K562 (cell line): ENCODE results near the gene FAM20B. TPM values are rescaled to one million over a fixed set of nuclear protein-coding genes. Genes with fewer than 3 reads are reported as not detected.

Source experiments
- ARID1B ChIP-seq: fragments of 450-650 bp; IDR thresholded peaks from 2 replicates; pipeline ENCODE4 v1.6.1; 2016; ENCODE audit warnings: antibody characterized with exemption, mild to moderate bottlenecking, inconsistent platforms
- GATAD2A ChIP-seq: fragments of 450-650 bp; IDR thresholded peaks from 2 replicates; pipeline ENCODE4 v1.6.1; 2017
- MAFG ChIP-seq: fragments of 450-650 bp; conservative IDR thresholded peaks from 2 replicates; pipeline ENCODE4 v1.6.1; 2016; ENCODE audit warnings: missing genetic modification characterization, missing compliant biosample characterization
- MIER1 ChIP-seq: fragments of 450-650 bp; IDR thresholded peaks from 2 replicates; pipeline ENCODE4 v1.6.1; 2016; ENCODE audit warnings: antibody characterized with exemption, mild to moderate bottlenecking, low read depth
- OTX1 ChIP-seq: fragments of 450-650 bp; formaldehyde crosslinking; IDR thresholded peaks from 2 replicates; pipeline ENCODE4 v1.4.0; 2022; ENCODE audit warnings: mild to moderate bottlenecking
- PHF21A ChIP-seq: fragments of 450-650 bp; IDR thresholded peaks from 2 replicates; pipeline ENCODE4 v1.6.1; 2017; ENCODE audit warnings: low read depth, borderline replicate concordance
- RAD21 ChIP-seq, 2 experiments: fragments of 250-450 bp in 1 of 2; fragments of 450-650 bp in 1 of 2; sonication (Bioruptor Pico) in 1 of 2; formaldehyde crosslinking in 1 of 2; IDR thresholded peaks in 1 of 2; conservative IDR thresholded peaks in 1 of 2; 2 replicates each; pipeline versions ENCODE4 v1.4.0 to v1.8.0; 2020 to 2022; ENCODE audit warnings: mild to moderate bottlenecking in 2 of 2, moderate library complexity in 1 of 2
- SMC3 ChIP-seq: conservative IDR thresholded peaks from 2 replicates; pipeline ENCODE4 v1.6.1; 2011; ENCODE audit warnings: low read depth, low read length, improper control_type of control experiment; ENCODE audit not compliant: insufficient read depth
- SRF ChIP-seq, 2 experiments: fragments of 250-450, 450-650 bp in 1 of 2; sonication (Bioruptor Pico) in 1 of 2; sonication (generic) in 1 of 2; formaldehyde crosslinking; IDR thresholded peaks; 2 replicates each; pipeline versions ENCODE4 v1.5.0 to v1.5.1; 2020 to 2022; ENCODE audit warnings: mild to moderate bottlenecking in 1 of 2, missing genetic modification reagents in 1 of 2
- TCF7L2 ChIP-seq: fragments of 150-350 bp; IDR thresholded peaks from 2 replicates; pipeline ENCODE4 v1.6.1; 2016; ENCODE audit warnings: low read depth, mild to moderate bottlenecking, low read length, moderate library complexity
- XRCC5 ChIP-seq: fragments of 200-400 bp; formaldehyde crosslinking; IDR thresholded peaks from 2 replicates; pipeline ENCODE4 v1.6.1; 2017; ENCODE audit warnings: low read depth, mild to moderate bottlenecking, low read length
- ZNF12 ChIP-seq: sonication (generic); formaldehyde crosslinking; IDR thresholded peaks from 2 replicates; pipeline ENCODE4 v1.4.0; 2020; ENCODE audit warnings: mild to moderate bottlenecking, missing genetic modification reagents
- ZNF184 ChIP-seq: sonication (generic); formaldehyde crosslinking; IDR thresholded peaks from 2 replicates; pipeline ENCODE4 v1.5.0; 2020; ENCODE audit warnings: missing genetic modification reagents
- ZNF253 ChIP-seq: fragments of 250-450 bp; sonication (Bioruptor Pico); conservative IDR thresholded peaks from 2 replicates; pipeline ENCODE4 v1.6.1; 2021; ENCODE audit warnings: mild to moderate bottlenecking
- ZNF384 ChIP-seq: IDR thresholded peaks from 2 replicates; pipeline ENCODE4 v1.6.1; 2012; ENCODE audit warnings: low read depth, low read length, improper control_type of control experiment
- ZNF445 ChIP-seq: fragments of 250-450 bp; sonication (Bioruptor Pico); IDR thresholded peaks from 2 replicates; pipeline ENCODE4 v1.4.0; 2020; ENCODE audit warnings: low read depth, mild to moderate bottlenecking, moderate library complexity
- polyA plus RNA-seq, 8 experiments: library from polyadenylated mRNA; depleted of rRNA in 4 of 8; stranded (reverse) in 5 of 8; unstranded in 3 of 8; fragments of >200 nt; fragmentation: Nextera tagmentation in 2 of 8; fragmentation: Illumina TruSeq in 1 of 8; extraction: Ambion mirVana in 2 of 8; extraction: Trizol in 1 of 8; gene quantifications; 2 replicates each; pipeline versions ENCODE4 v1.2.1 to v1.2.3, GENCODE V29; 2011 to 2014; ENCODE audit warnings: inconsistent platforms in 1 of 8, missing spikeins in 1 of 8
- total RNA-seq, 7 experiments: library from RNA; depleted of rRNA in 6 of 7; stranded (reverse); fragments of >200 nt in 6 of 7; fragmentation: Illumina TruSeq in 2 of 7; extraction: Trizol in 2 of 7; gene quantifications; 2 replicates each; pipeline versions ENCODE4 v1.2.1 to v1.2.3, GENCODE V29; 2011 to 2021; ENCODE audit warnings: low replicate concordance in 1 of 7
- TF ChIP-seq, protein P1 (sequence below): fragments of 250-450 bp; sonication (Bioruptor Pico); IDR thresholded peaks from 2 replicates; pipeline ENCODE4 v1.4.0; 2020
- TF ChIP-seq, protein P2 (sequence below): sonication (generic); formaldehyde crosslinking; IDR thresholded peaks from 2 replicates; pipeline ENCODE4 v1.8.0; 2022; ENCODE audit warnings: missing genetic modification reagents, mild to moderate bottlenecking, moderate library complexity, borderline replicate concordance
- TF ChIP-seq, protein P3 (sequence below): fragments of 450-650 bp; formaldehyde crosslinking; IDR thresholded peaks from 2 replicates; pipeline ENCODE4 v1.4.0; 2020; ENCODE audit warnings: mild to moderate bottlenecking
- TF ChIP-seq, protein P4 (sequence below), 2 experiments: fragments of 450-650 bp; conservative IDR thresholded peaks; 2 replicates each; pipeline ENCODE4 v1.6.1; 2017; ENCODE audit warnings: mild to moderate bottlenecking in 2 of 2, moderate library complexity in 2 of 2

Gene FAM20B
- total and polyA plus RNA-seq, 9 of the 15 experiments (the other 6 are each of a cell fraction or from before 2014, with no cell fraction given) = 7.2 to 67.5 (median 42.9) TPM

DNA sequence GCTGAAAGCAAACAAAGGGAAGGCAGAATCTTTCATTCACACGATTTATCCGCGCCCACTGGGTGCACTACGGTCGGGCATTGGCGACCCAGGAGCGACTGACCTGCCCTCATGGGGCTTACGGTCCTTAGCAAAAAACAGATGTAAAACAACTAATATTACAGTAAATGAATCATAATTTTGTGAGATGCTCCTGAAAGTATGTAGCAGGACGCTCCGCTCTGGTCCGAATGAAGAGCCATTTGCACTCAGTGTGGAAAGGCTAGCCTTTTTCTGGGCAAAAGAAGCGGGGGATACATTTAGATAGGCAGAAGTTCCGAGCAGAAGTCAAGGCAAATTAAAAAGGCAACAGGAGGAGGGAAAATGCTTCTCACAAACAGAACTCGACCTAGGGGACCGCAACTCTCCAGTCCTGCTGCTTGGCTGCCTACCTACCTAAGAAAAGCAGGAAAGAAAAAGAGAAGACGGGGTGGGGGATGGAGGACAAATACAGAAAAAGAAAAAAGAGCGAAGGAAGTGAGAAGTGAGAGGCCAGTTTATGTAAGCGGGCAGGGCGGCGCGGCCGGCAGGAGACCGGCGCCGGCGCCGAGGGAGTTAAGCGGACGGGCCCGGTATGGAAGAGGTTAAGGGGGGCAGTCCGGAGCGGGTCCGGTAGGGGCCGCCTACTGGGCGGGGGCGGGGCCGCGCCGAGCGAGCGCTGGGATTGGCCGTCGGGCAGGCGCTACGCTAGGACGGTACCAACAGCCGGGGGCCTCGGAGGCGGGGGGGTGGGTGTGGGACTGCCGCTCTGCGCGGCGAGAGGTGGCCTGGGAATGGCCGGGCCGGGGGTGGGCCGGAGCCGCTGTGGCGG, at the start of gene FAM20B (continued):
- TF ChIP-seq, protein P1, sequence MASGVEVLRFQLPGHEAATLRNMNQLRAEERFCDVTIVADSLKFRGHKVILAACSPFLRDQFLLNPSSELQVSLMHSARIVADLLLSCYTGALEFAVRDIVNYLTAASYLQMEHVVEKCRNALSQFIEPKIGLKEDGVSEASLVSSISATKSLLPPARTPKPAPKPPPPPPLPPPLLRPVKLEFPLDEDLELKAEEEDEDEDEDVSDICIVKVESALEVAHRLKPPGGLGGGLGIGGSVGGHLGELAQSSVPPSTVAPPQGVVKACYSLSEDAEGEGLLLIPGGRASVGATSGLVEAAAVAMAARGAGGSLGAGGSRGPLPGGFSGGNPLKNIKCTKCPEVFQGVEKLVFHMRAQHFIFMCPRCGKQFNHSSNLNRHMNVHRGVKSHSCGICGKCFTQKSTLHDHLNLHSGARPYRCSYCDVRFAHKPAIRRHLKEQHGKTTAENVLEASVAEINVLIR (CRISPR knock-in tag) = no peak
- 0 out of 2 replicates have a peak, but pooled peaks have one; percentile 65 for TF ChIP-seq OTX1
- peak; percentile 56 for TF ChIP-seq ARID1B
- TF ChIP-seq XRCC5 = 0 out of 2 replicates have a peak, but pooled peaks have one; percentile 37
- peak; percentile 84 for TF ChIP-seq TCF7L2
- no peak for TF ChIP-seq ZNF445 (CRISPR knock-in tag)
- peak; percentile 74; the same call in 1 of the 2 replicates for TF ChIP-seq MIER1
- peak; percentile 95 for TF ChIP-seq GATAD2A
- peak; percentile 45; the same call in 1 of the 2 replicates for TF ChIP-seq ZNF12 (CRISPR knock-in tag)
- no peak for TF ChIP-seq MAFG (tag)
- TF ChIP-seq, protein P2, sequence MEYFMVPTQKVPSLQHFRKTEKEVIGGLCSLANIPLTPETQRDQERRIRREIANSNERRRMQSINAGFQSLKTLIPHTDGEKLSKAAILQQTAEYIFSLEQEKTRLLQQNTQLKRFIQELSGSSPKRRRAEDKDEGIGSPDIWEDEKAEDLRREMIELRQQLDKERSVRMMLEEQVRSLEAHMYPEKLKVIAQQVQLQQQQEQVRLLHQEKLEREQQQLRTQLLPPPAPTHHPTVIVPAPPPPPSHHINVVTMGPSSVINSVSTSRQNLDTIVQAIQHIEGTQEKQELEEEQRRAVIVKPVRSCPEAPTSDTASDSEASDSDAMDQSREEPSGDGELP (CRISPR knock-in tag) = peak; percentile 23; the same call in 1 of the 2 replicates
- no peak for TF ChIP-seq ZNF184 (CRISPR knock-in tag)
- peak; percentile 81; the same call in 1 of the 2 replicates for TF ChIP-seq PHF21A
- TF ChIP-seq, protein P3, sequence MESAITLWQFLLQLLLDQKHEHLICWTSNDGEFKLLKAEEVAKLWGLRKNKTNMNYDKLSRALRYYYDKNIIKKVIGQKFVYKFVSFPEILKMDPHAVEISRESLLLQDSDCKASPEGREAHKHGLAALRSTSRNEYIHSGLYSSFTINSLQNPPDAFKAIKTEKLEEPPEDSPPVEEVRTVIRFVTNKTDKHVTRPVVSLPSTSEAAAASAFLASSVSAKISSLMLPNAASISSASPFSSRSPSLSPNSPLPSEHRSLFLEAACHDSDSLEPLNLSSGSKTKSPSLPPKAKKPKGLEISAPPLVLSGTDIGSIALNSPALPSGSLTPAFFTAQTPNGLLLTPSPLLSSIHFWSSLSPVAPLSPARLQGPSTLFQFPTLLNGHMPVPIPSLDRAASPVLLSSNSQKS (CRISPR knock-in tag) = no peak
- no peak for TF ChIP-seq ZNF253 (CRISPR knock-in tag)
- TF ChIP-seq SMC3 = no peak
- peak in 1 of 2 experiments; percentile 34; a peak in 2 of 4 replicates for TF ChIP-seq SRF (CRISPR knock-in tag; IDR thresholded peaks at IDR 0.05)
- 0 out of 2 replicates have a peak, but pooled peaks have one; percentile 8 for TF ChIP-seq ZNF384
- TF ChIP-seq RAD21 (CRISPR knock-in tag; conservative IDR thresholded peaks at IDR 0.05 in 1 of 2, IDR thresholded peaks at IDR 0.05 in 1 of 2) = peak in 1 of 2 experiments; percentile 8; a peak in 1 of 4 replicates
- TF ChIP-seq, protein P4, sequence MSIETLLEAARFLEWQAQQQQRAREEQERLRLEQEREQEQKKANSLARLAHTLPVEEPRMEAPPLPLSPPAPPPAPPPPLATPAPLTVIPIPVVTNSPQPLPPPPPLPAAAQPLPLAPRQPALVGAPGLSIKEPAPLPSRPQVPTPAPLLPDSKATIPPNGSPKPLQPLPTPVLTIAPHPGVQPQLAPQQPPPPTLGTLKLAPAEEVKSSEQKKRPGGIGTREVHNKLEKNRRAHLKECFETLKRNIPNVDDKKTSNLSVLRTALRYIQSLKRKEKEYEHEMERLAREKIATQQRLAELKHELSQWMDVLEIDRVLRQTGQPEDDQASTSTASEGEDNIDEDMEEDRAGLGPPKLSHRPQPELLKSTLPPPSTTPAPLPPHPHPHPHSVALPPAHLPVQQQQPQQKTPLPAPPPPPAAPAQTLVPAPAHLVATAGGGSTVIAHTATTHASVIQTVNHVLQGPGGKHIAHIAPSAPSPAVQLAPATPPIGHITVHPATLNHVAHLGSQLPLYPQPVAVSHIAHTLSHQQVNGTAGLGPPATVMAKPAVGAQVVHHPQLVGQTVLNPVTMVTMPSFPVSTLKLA (conservative IDR thresholded peaks at IDR 0.05) = peak in 1 of 2 experiments; percentile 22; a peak in 1 of 4 replicates
